Measurements from ENCODE around the gene PPP1R3F.
"Not testable (repeated sequence)": the region's sequence is repeated elsewhere in the genome, so short reads cannot be mapped to it uniquely, and the experiment has no call there.

PPP1R3F gene

GRCh38 chrX:49276207-49276606 lies 6.6 kb downstream of the PPP1R3F start:
- no peak for DNase-seq

- no peak for DNase-seq
Measured at GRCh38 chrX:49276671-49277534, 7.3 kb downstream of the PPP1R3F start.

GRCh38 chrX:49277535-49277830 lies 7.9 kb downstream of the PPP1R3F start:
- no peak for DNase-seq

DNA sequence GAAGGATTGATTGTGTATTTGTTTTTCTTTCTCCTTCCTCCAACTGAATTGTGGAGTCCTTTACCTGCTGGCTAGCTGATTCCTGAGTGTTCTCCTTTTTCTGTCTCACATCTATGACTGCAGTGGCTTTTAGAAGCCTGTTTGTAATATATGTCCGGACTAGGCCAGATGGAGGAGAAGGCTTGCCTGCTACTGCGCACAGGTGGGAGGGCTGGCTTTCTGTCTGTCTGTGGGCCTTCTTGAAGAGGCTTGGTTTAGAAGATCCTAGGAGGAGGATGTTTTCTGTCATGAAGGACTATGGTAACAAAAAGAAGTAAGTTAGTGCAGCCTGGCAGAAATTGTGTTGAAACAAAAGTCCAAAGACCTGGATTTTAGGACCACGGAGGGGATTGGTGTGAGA lies 8.5 kb downstream of the PPP1R3F start:
- no peak for DNase-seq

- no peak for DNase-seq
Measured at GRCh38 chrX:49282647-49283011, 13.0 kb downstream of the PPP1R3F start.

DNA sequence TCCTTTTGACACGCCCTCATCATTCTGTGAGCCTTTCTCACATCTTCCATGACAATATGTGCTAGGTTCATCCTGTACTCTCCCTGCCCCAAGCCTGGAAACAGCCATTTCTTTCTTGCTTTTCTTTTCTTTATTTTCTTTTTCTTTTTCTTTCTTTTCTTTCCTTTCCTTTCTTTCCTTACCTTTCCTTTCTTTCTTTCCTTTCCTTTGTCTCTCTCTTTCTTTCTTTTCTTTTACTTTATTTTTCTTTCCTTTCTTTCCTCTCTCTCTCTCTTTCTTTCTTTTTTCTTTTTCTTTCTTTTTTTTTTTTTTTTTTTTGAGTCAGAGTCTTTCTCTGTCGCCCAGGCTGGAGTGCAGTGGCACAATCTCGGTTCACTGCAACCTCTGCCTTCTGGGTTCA lies 14.6 kb downstream of the PPP1R3F start:
- no peak for DNase-seq

- no peak for DNase-seq
Measured at GRCh38 chrX:49286136-49286535, 16.5 kb downstream of the PPP1R3F start.

- no peak for DNase-seq
Measured at GRCh38 chrX:49286581-49286980, 17.0 kb downstream of the PPP1R3F start.

DNA sequence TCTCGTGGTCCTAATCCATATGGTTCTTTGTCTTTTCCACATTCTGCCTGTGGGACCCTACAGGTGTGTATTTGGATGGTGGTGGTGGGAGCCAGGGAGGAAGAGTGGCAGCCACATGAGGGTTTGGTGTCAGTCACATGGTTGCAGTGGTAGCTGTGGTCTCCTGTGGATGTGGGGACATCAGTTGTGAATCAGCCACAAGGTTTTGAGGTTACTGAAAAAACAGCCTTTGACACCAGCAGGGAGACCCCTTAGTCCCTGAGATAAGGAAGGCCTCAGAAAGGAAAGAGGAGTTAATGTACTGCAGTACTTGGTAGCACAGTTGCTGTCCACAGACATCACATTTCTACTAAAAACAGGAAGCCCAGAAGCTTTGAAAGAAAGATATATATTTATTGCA lies 18.1 kb downstream of the PPP1R3F start:
- DNase-seq, result no peak

DNA sequence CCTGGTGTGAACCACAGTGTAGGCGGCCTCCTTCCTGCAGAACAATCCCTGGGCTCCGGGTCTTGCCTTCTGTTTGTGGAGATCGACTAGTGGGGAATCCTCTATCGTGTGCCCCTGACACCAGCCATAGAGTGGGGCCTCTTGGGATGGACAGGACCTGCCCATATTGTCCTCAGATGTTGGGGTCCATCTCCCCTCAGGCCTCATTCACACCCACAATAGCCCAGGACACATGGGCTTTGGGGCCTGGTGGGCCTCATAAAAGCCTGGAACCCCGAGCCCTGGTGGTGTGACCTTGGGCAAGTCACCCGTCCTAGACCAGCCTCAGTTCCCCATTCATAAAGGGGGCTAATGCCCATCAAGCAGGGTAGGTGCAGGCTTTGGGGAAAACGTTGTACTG lies 20.6 kb downstream of the PPP1R3F start:
- no peak for DNase-seq

- DNase-seq, result peak; percentile 73
Measured at GRCh38 chrX:49291615-49292337, 22.2 kb downstream of the PPP1R3F start.

DNA sequence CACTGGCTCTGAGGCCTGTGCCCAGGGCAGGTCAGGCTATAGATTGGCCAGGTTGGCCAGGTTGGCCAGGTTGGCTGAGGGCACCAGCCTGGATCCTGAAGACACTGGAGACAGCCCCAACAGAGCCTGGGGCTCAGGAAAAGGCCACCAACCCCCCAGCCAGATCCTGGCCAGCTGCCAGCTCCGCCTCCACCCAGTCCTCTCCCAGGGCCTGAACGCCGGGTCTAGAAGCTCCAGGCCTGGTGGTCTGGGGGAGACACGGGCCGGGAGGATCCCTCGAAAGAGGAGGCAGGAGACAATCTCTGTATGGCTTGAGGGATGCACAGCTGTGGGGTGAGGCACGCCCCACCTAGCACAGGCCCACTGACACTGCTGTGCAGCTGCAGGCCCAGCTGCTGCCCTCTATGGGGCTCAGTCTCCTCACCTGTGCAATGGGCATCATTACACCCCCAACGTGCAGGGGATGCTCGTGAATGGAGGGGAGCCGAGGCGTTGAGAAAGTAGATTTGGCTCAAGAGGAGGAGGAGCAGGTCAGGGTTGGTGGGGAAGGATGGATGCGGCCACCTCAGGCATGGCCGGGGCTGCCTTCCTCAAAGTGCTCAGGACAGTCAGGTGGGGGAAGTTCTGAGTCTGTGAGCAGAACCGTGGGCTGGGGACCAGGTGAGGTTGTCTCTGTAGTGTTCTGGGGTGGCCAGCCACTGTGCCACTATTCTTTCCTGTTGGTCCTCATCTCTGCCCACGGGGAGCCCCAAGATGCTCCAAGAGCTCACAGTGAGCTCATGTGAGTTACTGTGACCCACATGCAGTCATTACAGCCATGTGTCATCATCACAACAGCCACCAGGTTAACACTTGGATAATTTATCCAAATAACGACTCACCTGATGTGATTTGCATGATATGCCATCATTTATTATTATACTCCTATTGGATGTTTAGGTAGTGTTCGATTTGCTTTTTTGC lies 23.1 kb downstream of the PPP1R3F start:
- DNase-seq, result peak; percentile 25

- DNase-seq, result not testable (repeated sequence)
Measured at GRCh38 chrX:49299293-49299692, 29.7 kb downstream of the PPP1R3F start.

GRCh38 chrX:49300703-49301102 lies 31.1 kb downstream of the PPP1R3F start:
- DNase-seq, result no peak

DNA sequence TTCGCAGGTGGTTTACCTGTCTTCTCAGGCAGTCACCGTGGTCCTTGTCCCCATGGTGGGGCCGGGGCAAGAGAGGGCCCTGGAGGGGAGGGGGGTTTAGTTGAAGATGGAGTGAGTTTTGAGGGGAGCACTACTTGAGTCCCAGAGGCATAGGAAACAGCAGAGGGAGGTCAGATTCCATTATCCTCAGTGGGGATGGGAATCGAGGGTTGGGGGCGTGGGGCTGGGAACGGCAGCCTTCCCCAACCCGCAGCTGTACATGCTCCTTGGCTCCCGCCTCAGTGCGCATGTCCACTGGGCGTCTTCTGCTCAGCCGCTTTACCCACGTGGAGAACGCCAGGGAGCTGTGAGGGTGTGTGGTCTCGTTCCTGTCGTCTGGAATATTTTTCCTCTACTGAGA lies 33.8 kb downstream of the PPP1R3F start, which contains the start of gene GAGE10:
Gene GAGE10, plus strand, starts transcription at position 301 of the 400 bp plus-strand sequence. CDS start 1,214 bp downstream, outside the sequence.
- no peak for DNase-seq

DNA sequence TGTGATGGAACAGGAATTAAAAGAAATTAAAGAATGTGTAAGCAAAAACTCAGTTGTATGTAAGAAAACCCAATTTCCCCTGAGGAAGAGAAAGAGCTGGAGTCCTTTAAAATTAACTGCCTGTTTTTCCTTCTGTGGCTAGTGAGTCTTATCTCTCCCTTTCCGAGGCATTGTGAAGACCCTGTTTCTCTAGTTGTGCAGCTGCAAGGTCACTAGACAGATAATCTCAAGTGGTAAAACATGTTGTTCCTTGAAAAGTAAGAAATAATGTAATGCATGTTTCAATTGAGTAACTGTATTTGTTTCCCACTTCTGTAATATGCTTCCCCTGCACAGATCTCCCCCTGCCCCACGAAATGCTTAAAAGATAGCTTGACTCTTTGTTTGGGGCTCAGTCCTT lies 38.2 kb downstream of the PPP1R3F start:
- DNase-seq, result not testable (repeated sequence)

GRCh38 chrX:49308604-49309269 lies 39.1 kb downstream of the PPP1R3F start:
- DNase-seq, result no peak

GRCh38 chrX:49309401-49309981 lies 39.9 kb downstream of the PPP1R3F start:
- peak; percentile 11 for DNase-seq

GRCh38 chrX:49310371-49310770 lies 40.8 kb downstream of the PPP1R3F start:
- DNase-seq, result no peak

DNA sequence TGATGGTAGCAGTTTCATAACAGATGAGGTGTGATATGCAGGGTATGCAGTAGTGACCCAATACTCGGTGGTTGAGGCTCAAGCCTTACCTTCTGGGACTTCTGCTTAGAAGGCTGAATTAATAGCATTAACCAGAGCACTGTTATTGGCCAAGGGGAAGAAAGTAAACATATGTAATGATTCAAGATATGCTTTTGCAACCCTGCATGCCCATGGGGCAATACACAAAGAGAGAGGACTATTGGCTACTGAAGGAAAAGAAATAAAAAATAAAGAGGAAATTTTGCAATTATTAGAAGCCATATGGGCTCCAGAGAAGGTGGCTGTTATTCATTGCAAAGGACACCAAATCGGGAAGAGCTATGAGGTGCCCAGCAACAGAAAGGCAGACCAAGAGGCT lies 42.6 kb downstream of the PPP1R3F start:
- no peak for DNase-seq

- DNase-seq, result no peak
Measured at GRCh38 chrX:49316085-49316484, 46.5 kb downstream of the PPP1R3F start.

GRCh38 chrX:49321737-49322136 lies 52.1 kb downstream of the PPP1R3F start, which contains the start of gene GAGE12J:
Gene GAGE12J, plus strand, starts transcription at chrX:49322037. Its CDS starts 1,157 bp downstream, at chrX:49323194.
- not testable (repeated sequence) for DNase-seq
